K562 (cell line): ENCODE data around the gene BTBD2. TPM values are rescaled to one million over a fixed set of nuclear protein-coding genes. Genes with fewer than 3 reads are reported as not detected.
A peak's percentile ranks its signal among the peaks of the same experiment; 100 is the strongest.

Experiments
- BRCA1 ChIP-seq, 2 experiments: fragments of 450-650 bp in 1 of 2; sonication (generic) in 1 of 2; formaldehyde crosslinking in 1 of 2; IDR thresholded peaks; 2 replicates each; pipeline versions ENCODE4 v1.5.0 to v1.6.1; 2017 to 2020; ENCODE audit warnings: mild to moderate bottlenecking in 1 of 2, missing genetic modification reagents in 1 of 2
- E2F3 ChIP-seq: fragments of 250-450 bp; sonication (Bioruptor Pico); IDR thresholded peaks from 2 replicates; pipeline ENCODE4 v1.4.0; 2020; ENCODE audit warnings: mild to moderate bottlenecking
- ETV5 ChIP-seq: sonication (generic); formaldehyde crosslinking; IDR thresholded peaks from 2 replicates; pipeline ENCODE4 v1.4.0; 2020; ENCODE audit warnings: low read depth, mild to moderate bottlenecking, missing genetic modification reagents
- FOSL1 ChIP-seq: fragments of 200-800 bp; sonication (Bioruptor generic); conservative IDR thresholded peaks from 2 replicates; pipeline ENCODE4 v1.6.1; 2016; ENCODE audit warnings: missing genetic modification characterization, missing compliant biosample characterization
- NR2C1 ChIP-seq, 2 experiments: fragments of 450-650 bp; IDR thresholded peaks; 2 replicates each; pipeline ENCODE4 v1.6.1; 2017; ENCODE audit warnings: mild to moderate bottlenecking in 2 of 2, antibody characterized with exemption in 1 of 2, inconsistent platforms in 1 of 2, missing compliant biosample characterization in 1 of 2, missing genetic modification characterization in 1 of 2
- PHB2 ChIP-seq: fragments of 450-650 bp; IDR thresholded peaks from 2 replicates; pipeline ENCODE4 v1.6.1; 2017; ENCODE audit warnings: low read depth
- PML ChIP-seq: IDR thresholded peaks from 2 replicates; pipeline ENCODE4 v1.6.1; 2012; ENCODE audit warnings: low read length, inconsistent platforms
- SNIP1 ChIP-seq: fragments of 450-650 bp; IDR thresholded peaks from 2 replicates; pipeline ENCODE4 v1.7.1; 2017; ENCODE audit warnings: low read depth, mild to moderate bottlenecking
- TCFL5 ChIP-seq: fragments of 250-450 bp; sonication (Bioruptor Pico); conservative IDR thresholded peaks from 2 replicates; pipeline ENCODE4 v1.6.1; 2021; ENCODE audit warnings: mild to moderate bottlenecking, moderate library complexity, matching md5 sums
- TGIF2 ChIP-seq: sonication (generic); formaldehyde crosslinking; IDR thresholded peaks from 2 replicates; pipeline ENCODE4 v1.8.1; 2022; ENCODE audit warnings: mild to moderate bottlenecking, missing genetic modification reagents, moderate library complexity
- ZFP1 ChIP-seq: fragments of 450-650 bp; formaldehyde crosslinking; IDR thresholded peaks from 2 replicates; pipeline ENCODE4 v1.4.0; 2020; ENCODE audit warnings: mild to moderate bottlenecking, mixed read lengths
- ZKSCAN1 ChIP-seq: fragments of 150-350 bp; IDR thresholded peaks from 2 replicates; pipeline ENCODE4 v1.6.1; 2016; ENCODE audit warnings: low read depth, low read length
- ZNF274 ChIP-seq: IDR thresholded peaks from 2 replicates; pipeline ENCODE4 v1.6.1; 2011; ENCODE audit warnings: low read depth, mild to moderate bottlenecking, low read length, moderate library complexity, borderline replicate concordance
- ZNF79 ChIP-seq: fragments of 250-450 bp; sonication (Bioruptor Pico); IDR thresholded peaks from 2 replicates; pipeline ENCODE4 v1.4.0; 2020; ENCODE audit warnings: low read depth, mild to moderate bottlenecking, moderate library complexity
- polyA plus RNA-seq, 8 experiments: library from polyadenylated mRNA; depleted of rRNA in 4 of 8; stranded (reverse) in 5 of 8; unstranded in 3 of 8; fragments of >200 nt; fragmentation: Nextera tagmentation in 2 of 8; fragmentation: Illumina TruSeq in 1 of 8; extraction: Ambion mirVana in 2 of 8; extraction: Trizol in 1 of 8; gene quantifications; 2 replicates each; pipeline versions ENCODE4 v1.2.1 to v1.2.3, GENCODE V29; 2011 to 2014; ENCODE audit warnings: inconsistent platforms in 1 of 8, missing spikeins in 1 of 8
- total RNA-seq, 7 experiments: library from RNA; depleted of rRNA in 6 of 7; stranded (reverse); fragments of >200 nt in 6 of 7; fragmentation: Illumina TruSeq in 2 of 7; extraction: Trizol in 2 of 7; gene quantifications; 2 replicates each; pipeline versions ENCODE4 v1.2.1 to v1.2.3, GENCODE V29; 2011 to 2021; ENCODE audit warnings: low replicate concordance in 1 of 7
- TF ChIP-seq, protein P1 (sequence below), 3 experiments: fragments of 200-800 bp in 1 of 3; sonication (Bioruptor generic) in 1 of 3; sonication (generic) in 1 of 3; formaldehyde crosslinking in 1 of 3; IDR thresholded peaks; 2 replicates each; pipeline versions ENCODE4 v1.6.1 to v1.8.0; 2016 to 2022; ENCODE audit warnings: mild to moderate bottlenecking in 2 of 3, missing compliant biosample characterization in 2 of 3, missing genetic modification characterization in 2 of 3, missing genetic modification reagents in 1 of 3
- TF ChIP-seq, protein P2 (sequence below), 2 experiments: fragments of 150-350 bp in 1 of 2; IDR thresholded peaks; 2 replicates each; pipeline ENCODE4 v1.6.1; 2012 to 2016; ENCODE audit warnings: low read depth in 2 of 2, low read length in 2 of 2, mild to moderate bottlenecking in 1 of 2, moderate library complexity in 1 of 2
- TF ChIP-seq, protein P3 (sequence below): conservative IDR thresholded peaks from 2 replicates; pipeline ENCODE4 v1.6.1; 2011; ENCODE audit warnings: low read depth, mild to moderate bottlenecking, low read length; ENCODE audit not compliant: control insufficient read depth

BTBD2 gene
- total and polyA plus RNA-seq, 9 of the 15 experiments (the other 6 are each of a cell fraction or from before 2014, with no cell fraction given), result 0.10 to 15.6 (median 6.9) TPM

DNA sequence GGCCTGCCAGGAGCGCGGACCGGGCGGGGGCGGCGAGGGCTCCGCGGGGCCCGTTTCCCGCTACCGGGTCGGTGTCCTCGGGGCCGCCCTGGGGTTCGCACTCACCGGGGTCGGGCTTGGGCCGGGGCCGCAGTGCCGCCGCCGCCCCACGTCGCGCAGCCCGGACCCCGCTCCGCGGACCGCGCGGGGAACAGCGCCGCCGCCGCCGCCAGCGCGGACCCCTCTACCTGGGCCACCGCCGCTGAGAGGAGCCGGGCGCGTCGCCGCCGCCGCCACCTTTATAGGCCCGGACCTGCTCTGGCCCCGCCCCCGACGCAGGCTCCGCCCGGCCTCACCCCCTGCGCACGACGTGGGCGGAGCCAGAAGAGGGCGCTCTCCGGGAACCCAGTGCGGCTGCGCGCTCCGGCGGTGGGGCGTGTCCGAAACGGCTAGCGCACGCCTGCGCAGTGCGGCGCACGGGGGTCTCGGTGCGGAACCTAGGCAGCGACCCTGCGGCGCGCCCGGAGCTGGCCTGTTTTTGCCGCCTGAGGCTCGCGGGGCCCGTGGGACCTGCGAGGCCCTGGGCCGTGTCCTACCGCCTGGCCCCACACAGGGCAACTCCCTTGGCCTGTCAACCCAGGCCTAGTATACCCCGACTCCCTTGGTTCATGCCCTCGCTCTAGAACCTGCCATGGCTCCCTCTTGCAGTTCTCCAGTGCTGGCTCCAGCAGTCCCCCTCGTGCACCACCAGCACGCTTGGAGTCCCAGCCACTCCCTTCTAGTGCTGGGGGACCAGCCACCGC is 35.7 kb upstream of the BTBD2 start, which contains the start of gene MKNK2 (continued):
- TF ChIP-seq, protein P1, sequence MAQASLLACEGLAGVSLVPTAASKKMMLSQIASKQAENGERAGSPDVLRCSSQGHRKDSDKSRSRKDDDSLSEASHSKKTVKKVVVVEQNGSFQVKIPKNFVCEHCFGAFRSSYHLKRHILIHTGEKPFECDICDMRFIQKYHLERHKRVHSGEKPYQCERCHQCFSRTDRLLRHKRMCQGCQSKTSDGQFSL (CRISPR knock-in tag; IDR thresholded peaks at IDR 0.05), result no peak
- TF ChIP-seq, protein P1 (tag; IDR thresholded peaks at IDR 0.05), result no peak
- TF ChIP-seq PHB2, result no peak
- no peak for TF ChIP-seq SNIP1
- peak; percentile 11; the same call in 1 of the 2 replicates for TF ChIP-seq ZKSCAN1
- TF ChIP-seq, protein P2, sequence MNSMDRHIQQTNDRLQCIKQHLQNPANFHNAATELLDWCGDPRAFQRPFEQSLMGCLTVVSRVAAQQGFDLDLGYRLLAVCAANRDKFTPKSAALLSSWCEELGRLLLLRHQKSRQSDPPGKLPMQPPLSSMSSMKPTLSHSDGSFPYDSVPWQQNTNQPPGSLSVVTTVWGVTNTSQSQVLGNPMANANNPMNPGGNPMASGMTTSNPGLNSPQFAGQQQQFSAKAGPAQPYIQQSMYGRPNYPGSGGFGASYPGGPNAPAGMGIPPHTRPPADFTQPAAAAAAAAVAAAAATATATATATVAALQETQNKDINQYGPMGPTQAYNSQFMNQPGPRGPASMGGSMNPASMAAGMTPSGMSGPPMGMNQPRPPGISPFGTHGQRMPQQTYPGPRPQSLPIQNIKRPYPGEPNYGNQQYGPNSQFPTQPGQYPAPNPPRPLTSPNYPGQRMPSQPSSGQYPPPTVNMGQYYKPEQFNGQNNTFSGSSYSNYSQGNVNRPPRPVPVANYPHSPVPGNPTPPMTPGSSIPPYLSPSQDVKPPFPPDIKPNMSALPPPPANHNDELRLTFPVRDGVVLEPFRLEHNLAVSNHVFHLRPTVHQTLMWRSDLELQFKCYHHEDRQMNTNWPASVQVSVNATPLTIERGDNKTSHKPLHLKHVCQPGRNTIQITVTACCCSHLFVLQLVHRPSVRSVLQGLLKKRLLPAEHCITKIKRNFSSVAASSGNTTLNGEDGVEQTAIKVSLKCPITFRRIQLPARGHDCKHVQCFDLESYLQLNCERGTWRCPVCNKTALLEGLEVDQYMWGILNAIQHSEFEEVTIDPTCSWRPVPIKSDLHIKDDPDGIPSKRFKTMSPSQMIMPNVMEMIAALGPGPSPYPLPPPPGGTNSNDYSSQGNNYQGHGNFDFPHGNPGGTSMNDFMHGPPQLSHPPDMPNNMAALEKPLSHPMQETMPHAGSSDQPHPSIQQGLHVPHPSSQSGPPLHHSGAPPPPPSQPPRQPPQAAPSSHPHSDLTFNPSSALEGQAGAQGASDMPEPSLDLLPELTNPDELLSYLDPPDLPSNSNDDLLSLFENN (IDR thresholded peaks at IDR 0.05; ENCODE audit: low read depth in 2 of 2, low read length in 2 of 2), result peak in 1 of 2 experiments; percentile 91; a peak in 2 of 4 replicates
- TF ChIP-seq NR2C1 (IDR thresholded peaks at IDR 0.05), result no peak
- TF ChIP-seq NR2C1 (tag; IDR thresholded peaks at IDR 0.05), result 0 out of 2 replicates have a peak, but pooled peaks have one; percentile 28
- no peak for TF ChIP-seq ZNF79 (CRISPR knock-in tag)
- TF ChIP-seq E2F3 (CRISPR knock-in tag), result peak; percentile 61
- TF ChIP-seq ETV5 (CRISPR knock-in tag), result peak; percentile 71
- TF ChIP-seq TCFL5 (CRISPR knock-in tag), result no peak
- TF ChIP-seq BRCA1 (IDR thresholded peaks at IDR 0.05), result no peak
- 0 out of 2 replicates have a peak, but pooled peaks have one; percentile 57 for TF ChIP-seq BRCA1 (CRISPR knock-in tag; IDR thresholded peaks at IDR 0.05)
- TF ChIP-seq, protein P3, sequence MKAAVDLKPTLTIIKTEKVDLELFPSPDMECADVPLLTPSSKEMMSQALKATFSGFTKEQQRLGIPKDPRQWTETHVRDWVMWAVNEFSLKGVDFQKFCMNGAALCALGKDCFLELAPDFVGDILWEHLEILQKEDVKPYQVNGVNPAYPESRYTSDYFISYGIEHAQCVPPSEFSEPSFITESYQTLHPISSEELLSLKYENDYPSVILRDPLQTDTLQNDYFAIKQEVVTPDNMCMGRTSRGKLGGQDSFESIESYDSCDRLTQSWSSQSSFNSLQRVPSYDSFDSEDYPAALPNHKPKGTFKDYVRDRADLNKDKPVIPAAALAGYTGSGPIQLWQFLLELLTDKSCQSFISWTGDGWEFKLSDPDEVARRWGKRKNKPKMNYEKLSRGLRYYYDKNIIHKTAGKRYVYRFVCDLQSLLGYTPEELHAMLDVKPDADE, result peak; percentile 93
- TF ChIP-seq FOSL1 (tag), result no peak; the same call in 1 of the 2 replicates
- no peak for TF ChIP-seq ZFP1 (CRISPR knock-in tag)
- no peak for TF ChIP-seq ZNF274
- no peak for TF ChIP-seq TGIF2 (CRISPR knock-in tag)
- TF ChIP-seq PML, result peak; percentile 63; the same call in 1 of the 2 replicates
